Activated naive CD4-positive, alpha-beta T cell treated with anti-CD3 and anti-CD28 coated beads for 36 hours (primary cell): Measurements from ENCODE around the gene PMEPA1. TPM values are rescaled to one million over a fixed set of nuclear protein-coding genes. Genes with fewer than 3 reads are reported as not detected.

ENCODE experiments used
- CTCF ChIA-PET: fragments of 350-600 bp; sonication (Branson Sonifier 250); formaldehyde crosslinking; loops from one replicate; lab custom pipeline; 2021; ENCODE audit warnings: antibody characterized with exemption; lab: Charles Lee
- DNase-seq: peaks from one replicate; pipeline ENCODE4 v3.0.0-alpha.2; 2020
- H3K27ac Mint-ChIP-seq: one replicate; pipeline ENCODE4 v1.8.0; 2021; ENCODE audit warnings: mild to moderate bottlenecking, mixed read lengths
- H3K27me3 Mint-ChIP-seq: one replicate; pipeline ENCODE4 v1.8.0; 2021; ENCODE audit warnings: low read depth, mixed read lengths
- H3K36me3 Mint-ChIP-seq: one replicate; pipeline ENCODE4 v1.8.0; 2021; ENCODE audit warnings: low read depth, mixed read lengths
- H3K4me1 Mint-ChIP-seq: one replicate; pipeline ENCODE4 v1.8.0; 2021; ENCODE audit warnings: low read depth, mixed read lengths
- H3K4me3 Mint-ChIP-seq: one replicate; pipeline ENCODE4 v1.8.0; 2021; ENCODE audit warnings: mild to moderate bottlenecking, moderate library complexity, mixed read lengths
- H3K9me3 Mint-ChIP-seq: one replicate; pipeline ENCODE4 v1.8.0; 2021; ENCODE audit warnings: mixed read lengths
- intact Hi-C: fragments of 100-400 bp; cut with micrococcal nuclease; formaldehyde crosslinking; loops from one replicate; pipeline ENCODE4 v1.15.1; 2023
- total RNA-seq, 2 experiments: library from RNA; stranded (reverse); gene quantifications; one replicate each; pipeline ENCODE4 v1.2.3, GENCODE V29; 2021

Gene PMEPA1
- total RNA-seq, 2 experiments from 2014 or later: 2.0 to 2.2 TPM

DNA sequence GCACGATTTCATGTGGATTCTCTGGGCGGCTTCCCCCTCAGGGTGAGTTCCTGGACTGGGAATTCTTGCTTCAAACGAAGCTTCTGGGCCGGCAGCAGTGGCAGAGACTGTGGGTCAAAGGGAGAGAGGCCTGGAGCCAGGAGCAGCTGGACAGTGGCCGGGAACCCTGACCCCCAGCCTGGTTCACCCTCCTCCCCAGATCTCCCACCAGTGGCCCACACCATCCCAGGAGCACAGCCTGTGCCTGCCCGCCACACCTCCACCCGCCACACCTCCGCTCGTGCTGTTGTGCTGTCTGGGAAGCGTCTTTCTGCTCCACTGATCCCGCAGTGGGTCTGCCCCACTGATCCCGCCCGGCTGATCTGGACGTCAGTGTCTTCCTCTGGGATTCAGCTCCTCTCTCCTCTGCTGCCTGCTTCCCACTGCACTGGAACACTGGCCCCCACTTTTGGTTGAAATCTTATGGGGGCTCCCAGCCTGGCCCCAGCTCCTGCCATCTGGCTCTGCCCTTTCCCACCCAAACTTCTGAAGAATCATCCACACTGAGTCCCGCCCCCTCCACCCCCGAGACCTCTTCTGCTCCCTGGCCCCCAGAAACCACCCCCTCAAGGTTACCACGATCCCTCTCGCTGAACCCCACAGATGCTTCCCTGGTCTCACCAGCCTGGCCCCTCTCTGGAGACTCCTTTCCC lies 99.4 kb downstream of the PMEPA1 start:
- peaks cover 11% of the 10 kb centered on the region for H3K36me3 Mint-ChIP-seq
- no peak for DNase-seq
- intact Hi-C loops: loop anchor here (10.0 kb wide), 1 partner anchor 1196 kb away; the partner anchor contains the start of gene CASS4
- H3K9me3 Mint-ChIP-seq: no peaks in the 10 kb centered on the region
- H3K4me1 Mint-ChIP-seq: peaks cover 1% of the 10 kb centered on the region
- no peak overlapping the region for H3K4me3 Mint-ChIP-seq
- no peaks in the 10 kb centered on the region for H3K27me3 Mint-ChIP-seq
- no peak overlapping the region for H3K27ac Mint-ChIP-seq
- CTCF ChIA-PET: no interaction called here

GRCh38 chr20:57609842-57610167 lies 100.0 kb downstream of the PMEPA1 start:
- intact Hi-C loops: loop anchor here (10.0 kb wide), 1 partner anchor 1195 kb away; the partner anchor contains the start of gene CASS4
- no peaks in the 10 kb centered on the region for H3K9me3 Mint-ChIP-seq
- H3K27ac Mint-ChIP-seq: no peak overlapping the region
- peaks cover 9% of the 10 kb centered on the region for H3K36me3 Mint-ChIP-seq
- no peak overlapping the region for H3K4me3 Mint-ChIP-seq
- peaks cover 6% of the 10 kb centered on the region for H3K4me1 Mint-ChIP-seq
- CTCF ChIA-PET: no interaction called here
- DNase-seq: no peak
- H3K27me3 Mint-ChIP-seq: no peaks in the 10 kb centered on the region

DNA sequence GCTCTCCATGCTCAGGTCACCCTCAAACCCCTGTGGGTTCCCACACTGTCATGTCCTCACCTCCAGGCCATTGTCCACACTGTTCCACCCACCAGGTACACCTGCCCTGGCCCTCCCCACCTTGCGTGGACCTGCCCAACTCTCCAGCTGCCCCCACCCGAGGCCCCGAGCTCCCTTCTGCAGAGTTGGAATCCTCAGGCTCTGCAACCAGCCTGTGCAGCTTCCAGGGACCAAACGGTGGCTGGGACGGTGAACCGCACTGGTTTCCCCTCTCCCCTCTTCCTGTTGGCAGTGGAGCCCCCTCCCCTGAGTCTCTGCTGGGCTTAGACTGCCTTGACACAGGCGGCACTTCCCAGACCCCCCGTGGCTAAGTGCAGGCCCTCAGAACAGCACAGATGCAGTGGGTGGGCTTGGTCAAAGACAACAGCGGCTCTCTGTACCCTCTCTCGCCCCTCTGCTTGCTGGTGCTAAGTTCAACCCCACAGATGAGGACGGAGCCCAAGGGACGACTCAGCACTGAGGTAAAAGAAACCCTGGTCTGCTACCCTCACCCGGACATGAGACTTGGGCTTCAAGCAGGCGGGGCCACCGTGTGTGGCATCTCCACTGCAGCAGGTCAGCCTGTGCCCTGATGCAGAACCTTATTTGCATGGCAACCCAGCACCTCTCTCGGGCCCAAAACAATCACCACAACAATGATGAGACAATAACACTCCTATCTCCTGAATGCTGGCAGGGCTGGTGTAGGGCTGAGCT lies 100.6 kb downstream of the PMEPA1 start:
- DNase-seq: no peak
- peaks cover 6% of the 10 kb centered on the region for H3K36me3 Mint-ChIP-seq
- peaks cover 6% of the 10 kb centered on the region for H3K4me1 Mint-ChIP-seq
- H3K27me3 Mint-ChIP-seq: no peaks in the 10 kb centered on the region
- no peak overlapping the region for H3K4me3 Mint-ChIP-seq
- intact Hi-C loops: no loop called here
- no peaks in the 10 kb centered on the region for H3K9me3 Mint-ChIP-seq
- no peak overlapping the region for H3K27ac Mint-ChIP-seq
- CTCF ChIA-PET: no interaction called here

GRCh38 chr20:57608516-57608915 lies 101.3 kb downstream of the PMEPA1 start:
- no peaks in the 10 kb centered on the region for H3K27me3 Mint-ChIP-seq
- H3K36me3 Mint-ChIP-seq: peaks cover 5% of the 10 kb centered on the region
- intact Hi-C loops: no loop called here
- H3K4me1 Mint-ChIP-seq: peaks cover 6% of the 10 kb centered on the region
- H3K27ac Mint-ChIP-seq: no peak overlapping the region
- no peaks in the 10 kb centered on the region for H3K9me3 Mint-ChIP-seq
- no peak for DNase-seq
- H3K4me3 Mint-ChIP-seq: no peak overlapping the region
- CTCF ChIA-PET: interaction anchor here (1.1 kb wide), 1 partner anchor 12 kb away, joined by 3 read pairs; no protein-coding TSS in a partner anchor

GRCh38 chr20:57605878-57606277 lies 103.9 kb downstream of the PMEPA1 start:
- Mint-ChIP-seq H3K9me3 (no peaks in the 10 kb centered on the region), H3K36me3 (peaks cover 5% of the 10 kb centered on the region), H3K4me1 (peaks cover 8% of the 10 kb centered on the region), H3K27ac (no peak overlapping the region), H3K27me3 (no peaks in the 10 kb centered on the region), H3K4me3 (no peak overlapping the region)
- CTCF ChIA-PET: interaction anchor here (0.9 to 1.8 kb wide), 3 partner anchors 10 to 86 kb away, joined by 3 to 5 read pairs (median 5); no protein-coding TSS in a partner anchor
- DNase-seq: no peak
- intact Hi-C loops: no loop called here

GRCh38 chr20:57605045-57605444 lies 104.8 kb downstream of the PMEPA1 start:
- Mint-ChIP-seq H3K36me3 (peaks cover 3% of the 10 kb centered on the region), H3K4me1 (peaks cover 8% of the 10 kb centered on the region), H3K9me3 (no peaks in the 10 kb centered on the region), H3K27me3 (no peaks in the 10 kb centered on the region), H3K27ac (no peak overlapping the region), H3K4me3 (no peak overlapping the region)
- DNase-seq: no peak
- CTCF ChIA-PET: interaction anchor here (1.8 kb wide), 1 partner anchor 24 kb away, joined by 5 read pairs; no protein-coding TSS in a partner anchor
- intact Hi-C loops: no loop called here

DNA sequence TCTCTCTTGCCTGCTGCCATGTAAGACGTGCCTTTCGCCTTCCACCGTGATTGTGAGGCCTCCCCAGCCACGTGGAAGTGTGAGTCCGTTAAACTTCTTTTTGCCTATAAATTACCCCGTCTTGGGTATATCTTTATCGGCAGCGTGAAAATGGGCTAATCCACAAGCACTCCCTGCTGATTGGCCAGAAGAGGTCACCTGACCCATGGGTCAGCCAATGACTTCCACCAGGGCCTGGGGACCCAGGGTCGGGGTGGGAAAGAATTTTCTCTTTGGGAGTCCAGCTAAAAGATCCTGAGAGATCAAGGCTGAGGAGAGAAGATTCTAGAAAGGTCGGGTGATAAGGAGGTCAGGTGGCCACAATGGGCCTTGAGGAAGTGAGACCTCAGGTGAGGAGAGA lies 106.7 kb downstream of the PMEPA1 start:
- H3K4me1 Mint-ChIP-seq: peaks cover 8% of the 10 kb centered on the region
- CTCF ChIA-PET: interaction anchor here (2.1 kb wide), 1 partner anchor 16 kb away, joined by 5 read pairs; the partner anchor contains the start of gene ZBP1
- H3K27ac Mint-ChIP-seq: no peak overlapping the region
- H3K27me3 Mint-ChIP-seq: no peaks in the 10 kb centered on the region
- no peak overlapping the region for H3K4me3 Mint-ChIP-seq
- no peaks in the 10 kb centered on the region for H3K9me3 Mint-ChIP-seq
- intact Hi-C loops: no loop called here
- H3K36me3 Mint-ChIP-seq: peaks cover 2% of the 10 kb centered on the region
- DNase-seq: no peak

DNA sequence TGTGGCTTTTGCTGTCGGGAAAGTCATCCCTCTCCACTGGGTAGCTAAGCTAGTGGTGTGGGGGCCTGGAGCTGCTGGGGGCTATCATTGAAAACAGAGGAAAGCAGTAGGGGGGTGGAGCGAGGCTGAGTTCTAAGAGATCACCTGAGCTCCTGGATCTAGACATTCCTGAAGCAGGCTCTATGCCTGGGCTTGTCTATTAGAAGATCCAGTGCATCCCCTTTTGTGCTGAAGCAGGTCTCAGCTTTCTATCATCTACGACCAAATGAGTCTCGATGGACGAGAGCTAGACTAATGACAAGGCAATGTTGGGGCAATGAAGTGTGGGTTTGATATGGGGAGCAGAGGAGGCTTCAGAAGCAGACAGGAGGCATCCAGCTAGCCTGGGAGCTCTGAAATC lies 108.1 kb downstream of the PMEPA1 start:
- DNase-seq: no peak
- no peaks in the 10 kb centered on the region for H3K27me3 Mint-ChIP-seq
- CTCF ChIA-PET: interaction anchor here (0.8 to 2.1 kb wide), 7 partner anchors 18 to 608 kb away, joined by 3 to 9 read pairs (median 4); partner anchors contain the start of gene ZBP1
- H3K4me1 Mint-ChIP-seq: peaks cover 8% of the 10 kb centered on the region
- no peak overlapping the region for H3K4me3 Mint-ChIP-seq
- no peak overlapping the region for H3K27ac Mint-ChIP-seq
- no peaks in the 10 kb centered on the region for H3K36me3 Mint-ChIP-seq
- intact Hi-C loops: no loop called here
- no peaks in the 10 kb centered on the region for H3K9me3 Mint-ChIP-seq

DNA sequence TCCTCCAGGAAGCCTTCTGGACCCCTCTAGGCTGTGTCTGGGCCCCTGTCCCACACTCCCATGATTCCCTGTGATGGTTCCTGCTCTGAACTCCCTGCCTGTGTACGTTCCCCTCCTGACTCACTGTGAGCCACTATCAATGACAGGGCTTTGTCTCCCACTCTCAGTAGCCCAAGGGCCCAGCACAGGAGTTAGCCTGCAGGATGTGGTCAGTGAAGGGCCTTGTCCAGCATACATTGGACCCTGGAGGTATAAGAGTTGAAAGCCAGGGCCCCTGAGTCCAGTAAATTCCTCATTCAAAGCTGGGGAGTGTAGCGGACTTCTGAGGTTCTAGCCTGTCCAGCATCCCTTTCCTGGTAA lies 108.6 kb downstream of the PMEPA1 start:
- no peaks in the 10 kb centered on the region for H3K9me3 Mint-ChIP-seq

DNA sequence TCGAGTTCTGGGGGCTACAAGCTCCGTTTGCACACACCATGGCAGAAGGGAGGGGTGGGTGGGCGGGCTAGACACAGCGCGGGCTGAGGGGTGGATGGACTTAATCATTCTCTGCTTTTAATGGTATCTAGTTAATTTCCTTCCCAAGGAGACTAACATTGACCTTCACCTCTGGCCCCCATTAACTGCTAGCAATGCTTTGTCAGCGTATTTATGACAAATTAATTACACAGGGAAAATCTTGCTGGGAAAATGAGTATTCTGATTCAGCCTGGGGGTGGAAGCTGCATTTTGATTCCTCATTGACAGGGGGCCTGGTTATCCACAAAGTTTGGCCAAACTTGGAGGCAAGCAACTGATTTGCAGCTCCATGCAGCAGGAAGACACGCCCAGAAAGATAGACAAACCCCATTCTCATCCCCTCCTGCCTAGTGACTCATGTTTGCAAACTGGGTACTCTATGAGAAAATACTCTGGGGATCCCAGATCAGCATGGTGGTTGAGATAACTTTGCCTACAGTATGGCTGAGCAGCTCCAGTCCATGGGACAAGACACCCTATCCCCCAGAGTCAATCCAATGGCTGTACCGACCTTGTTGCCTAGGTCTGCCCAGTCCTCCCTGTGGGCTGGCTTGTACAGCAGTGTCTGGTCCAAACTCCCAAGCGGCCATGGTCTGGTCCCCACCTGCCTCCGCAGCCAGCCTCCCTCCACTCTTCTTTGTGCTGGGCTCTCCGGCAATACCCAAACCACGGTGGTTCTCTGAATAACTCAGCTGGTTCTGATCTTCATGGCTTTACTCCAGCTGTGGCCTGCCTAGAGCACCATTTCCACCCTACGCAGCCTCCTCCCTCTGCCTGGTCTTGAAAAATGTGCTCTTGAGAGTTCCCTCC lies 109.2 kb downstream of the PMEPA1 start:
- DNase-seq: no peak
- no peaks in the 10 kb centered on the region for H3K27me3 Mint-ChIP-seq
- H3K9me3 Mint-ChIP-seq: no peaks in the 10 kb centered on the region
- H3K36me3 Mint-ChIP-seq: no peaks in the 10 kb centered on the region
- H3K4me1 Mint-ChIP-seq: peaks cover 8% of the 10 kb centered on the region
- CTCF ChIA-PET: interaction anchor here (0.8 to 1.7 kb wide), 3 partner anchors 26 to 86 kb away, joined by 3 to 5 read pairs (median 4); no protein-coding TSS in a partner anchor
- no peak overlapping the region for H3K27ac Mint-ChIP-seq
- no peak overlapping the region for H3K4me3 Mint-ChIP-seq
- intact Hi-C loops: no loop called here

More for the DNA sequence above, 108.6 kb downstream of the PMEPA1 start:
- Mint-ChIP-seq H3K27ac (no peak overlapping the region), H3K4me1 (peaks cover 8% of the 10 kb centered on the region), H3K36me3 (no peaks in the 10 kb centered on the region), H3K27me3 (no peaks in the 10 kb centered on the region), H3K4me3 (no peak overlapping the region)
- intact Hi-C loops: no loop called here
- DNase-seq: no peak
- CTCF ChIA-PET: interaction anchor here (0.8 to 2.1 kb wide), 6 partner anchors 18 to 609 kb away, joined by 3 to 9 read pairs (median 4); partner anchors contain the start of gene ZBP1

DNA sequence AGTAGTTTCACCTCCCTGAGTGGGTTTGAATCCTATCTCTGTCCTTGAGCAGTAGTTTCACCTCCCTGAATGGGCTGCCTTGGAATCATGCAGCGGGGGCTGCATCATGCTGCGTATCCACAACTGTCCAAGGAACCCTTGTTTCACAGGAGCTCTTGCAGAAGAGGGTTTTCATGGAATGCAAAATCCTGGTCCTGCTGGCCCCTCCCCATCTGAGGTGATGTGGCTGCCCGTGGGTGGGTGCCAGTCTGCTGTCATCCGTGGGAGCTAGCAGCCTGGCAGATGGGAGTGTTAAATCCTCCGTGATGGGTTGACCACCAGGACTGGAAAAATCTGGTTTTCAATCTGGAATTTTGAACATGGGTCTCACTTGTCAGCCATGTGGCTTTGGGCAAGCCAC lies 111.3 kb downstream of the PMEPA1 start:
- no peak overlapping the region for H3K4me3 Mint-ChIP-seq
- no peaks in the 10 kb centered on the region for H3K9me3 Mint-ChIP-seq
- no peak for DNase-seq
- H3K4me1 Mint-ChIP-seq: peaks cover 1% of the 10 kb centered on the region
- CTCF ChIA-PET: interaction anchor here (1.2 to 1.7 kb wide), 4 partner anchors 57 to 610 kb away, joined by 3 to 5 read pairs (median 4); no protein-coding TSS in a partner anchor
- no peak overlapping the region for H3K27ac Mint-ChIP-seq
- no peaks in the 10 kb centered on the region for H3K27me3 Mint-ChIP-seq
- intact Hi-C loops: no loop called here
- no peaks in the 10 kb centered on the region for H3K36me3 Mint-ChIP-seq
